Stimulated activated CD4-positive, alpha-beta T cell treated with anti-CD3 and anti-CD28 coated beads, Interleukin-4, amount 100 ng/mL, for 48 hours (primary cell): ENCODE results near the gene MBOAT2.
"Not testable (repeated sequence)": the region's sequence is repeated elsewhere in the genome, so short reads cannot be mapped to it uniquely, and the experiment has no call there.

ENCODE experiments used
- DNase-seq, 2 donors: peaks; one replicate each; pipeline ENCODE4 v3.0.0-alpha.2; 2020; ENCODE audit warnings: low read depth in 2 of 2

MBOAT2 gene

GRCh38 chr2:9003616-9004337, at the start of gene MBOAT2:
Gene MBOAT2 (minus strand): TSS chr2:9003684. CDS start chr2:9003614, 70 bp downstream.
- peak; percentile 57 to 76 for DNase-seq

GRCh38 chr2:9052821-9053533, 49.5 kb upstream of the MBOAT2 start:
- no peak for DNase-seq

GRCh38 chr2:9051451-9051850, 48.0 kb upstream of the MBOAT2 start:
- DNase-seq = not testable (repeated sequence)

- DNase-seq = no peak
Measured at GRCh38 chr2:9050122-9050809, 46.8 kb upstream of the MBOAT2 start.

- no peak for DNase-seq
Measured at GRCh38 chr2:9045595-9045994, 42.1 kb upstream of the MBOAT2 start.

- DNase-seq = not testable (repeated sequence)
Measured at GRCh38 chr2:9043491-9043890, 40.0 kb upstream of the MBOAT2 start.

- no peak for DNase-seq
Measured at GRCh38 chr2:9037166-9037565, 33.7 kb upstream of the MBOAT2 start.

GRCh38 chr2:9033385-9034168, 30.1 kb upstream of the MBOAT2 start:
- no peak for DNase-seq

GRCh38 chr2:9032536-9033255, 29.2 kb upstream of the MBOAT2 start:
- DNase-seq = no peak

- no peak for DNase-seq
Measured at GRCh38 chr2:9032121-9032520, 28.6 kb upstream of the MBOAT2 start.

GRCh38 chr2:9031246-9031645, 27.8 kb upstream of the MBOAT2 start:
- no peak for DNase-seq

GRCh38 chr2:9030841-9031240, 27.4 kb upstream of the MBOAT2 start:
- DNase-seq = no peak

- DNase-seq = no peak
Measured at GRCh38 chr2:9030190-9030589, 26.7 kb upstream of the MBOAT2 start.

GRCh38 chr2:9029721-9030120, 26.2 kb upstream of the MBOAT2 start:
- DNase-seq = no peak

GRCh38 chr2:9027884-9028283, 24.4 kb upstream of the MBOAT2 start:
- DNase-seq = no peak

- no peak for DNase-seq
Measured at GRCh38 chr2:9025746-9026145, 22.3 kb upstream of the MBOAT2 start.

GRCh38 chr2:9024575-9024974, 21.1 kb upstream of the MBOAT2 start:
- DNase-seq = no peak

- no peak for DNase-seq
Measured at GRCh38 chr2:9021563-9022211, 18.2 kb upstream of the MBOAT2 start.

- no peak for DNase-seq
Measured at GRCh38 chr2:9020267-9020666, 16.8 kb upstream of the MBOAT2 start.

GRCh38 chr2:9018534-9018933, 15.1 kb upstream of the MBOAT2 start:
- DNase-seq = no peak

- no peak for DNase-seq
Measured at GRCh38 chr2:9018109-9018508, 14.6 kb upstream of the MBOAT2 start.
